Ascending aorta (tissue), 2 donors: ENCODE measurements around the gene FAM170B. TPM values are rescaled to one million over a fixed set of nuclear protein-coding genes. Genes with fewer than 3 reads are reported as not detected.

ENCODE experiments used
- DNase-seq, 2 donors: peaks; one replicate each; pipeline ENCODE4 v3.0.0-alpha.2; 2019; ENCODE audit warnings: low spot score in 2 of 2
- H3K27ac ChIP-seq, 2 donors: fragments of 200-600 bp; sonication (generic); one replicate each; pipeline ENCODE4 v1.5.1; 2016 to 2017; ENCODE audit warnings: mild to moderate bottlenecking in 1 of 2
- H3K27me3 ChIP-seq: fragments of 200-600 bp; sonication (generic); one replicate; pipeline ENCODE4 v1.5.1; 2017
- H3K36me3 ChIP-seq, 2 donors: fragments of 200-600 bp; sonication (generic); one replicate each; pipeline ENCODE4 v1.5.1; 2016
- H3K4me1 ChIP-seq, 2 donors: fragments of 200-600 bp; sonication (generic); one replicate each; pipeline ENCODE4 v1.5.1; 2016 to 2017; ENCODE audit warnings: mild to moderate bottlenecking in 1 of 2
- H3K4me3 ChIP-seq, 2 donors: fragments of 200-600 bp; sonication (generic); one replicate each; pipeline ENCODE4 v1.5.1; 2016 to 2017; ENCODE audit warnings: mild to moderate bottlenecking in 1 of 2
- H3K9me3 ChIP-seq, 2 donors: fragments of 200-600 bp; sonication (generic); one replicate each; pipeline ENCODE4 v1.5.1; 2016
- CTCF ChIP-seq, 3 experiments: fragments of 200-600 bp in 2 of 3; fragments of 450-650 bp in 1 of 3; sonication (generic) in 2 of 3; IDR thresholded peaks; one replicate each; pipeline ENCODE4 v1.5.1; 2016 to 2019; ENCODE audit warnings: antibody characterized with exemption in 3 of 3, mild to moderate bottlenecking in 1 of 3, moderate library complexity in 1 of 3
- intact Hi-C: fragments of 100-400 bp; cut with DNase I; formaldehyde crosslinking; loops from one replicate; pipeline ENCODE4 v1.15.1; 2023
- total RNA-seq: library from RNA; depleted of rRNA; stranded (reverse); fragments of >200 nt; gene quantifications from one replicate; pipeline ENCODE4 v1.1.0, GENCODE V29; 2016

The FAM170B gene
- total RNA-seq, 1 donor from 2014 or later = not detected

GRCh38 chr10:49114718-49115014 is 19.2 kb downstream of the FAM170B start:
- peak overlapping the region; percentile 86 to 87 for H3K4me3 ChIP-seq
- no peaks in the 10 kb centered on the region for H3K36me3 ChIP-seq
- peak overlapping the region; percentile 86 to 94 for H3K27ac ChIP-seq
- no peak for TF ChIP-seq CTCF (IDR thresholded peaks at IDR 0.05)
- H3K9me3 ChIP-seq = no peaks in the 10 kb centered on the region
- H3K4me1 ChIP-seq = peaks cover 13 to 53% of the 10 kb centered on the region in 2 donors
- no peaks in the 10 kb centered on the region for H3K27me3 ChIP-seq
- intact Hi-C loops = loop anchor here (2.0 to 10.0 kb wide), 4 partner anchors 34 to 807 kb away; partner anchors contain the start of genes ERCC6 and MAPK8
- no peak for DNase-seq

GRCh38 chr10:49113741-49114141 is 20.1 kb downstream of the FAM170B start:
- no peak for TF ChIP-seq CTCF (IDR thresholded peaks at IDR 0.05)
- peak overlapping the region; percentile 86 to 94 for H3K27ac ChIP-seq
- intact Hi-C loops = loop anchor here (1.0 to 10.0 kb wide), 5 partner anchors 33 to 806 kb away; partner anchors contain the start of genes ERCC6 and MAPK8
- no peaks in the 10 kb centered on the region for H3K9me3 ChIP-seq
- no peaks in the 10 kb centered on the region for H3K27me3 ChIP-seq
- no peaks in the 10 kb centered on the region for H3K36me3 ChIP-seq
- no peak for DNase-seq
- H3K4me1 ChIP-seq = peaks cover 15 to 62% of the 10 kb centered on the region in 2 donors
- peak overlapping the region; percentile 86 to 87 for H3K4me3 ChIP-seq

GRCh38 chr10:49112851-49113250 is 21.0 kb downstream of the FAM170B start:
- intact Hi-C loops = loop anchor here (1.0 to 10.0 kb wide), 3 partner anchors 132 to 806 kb away; partner anchors contain the start of genes ERCC6 and MAPK8
- peaks cover 20 to 70% of the 10 kb centered on the region in 2 donors for H3K4me1 ChIP-seq

GRCh38 chr10:49112098-49112497 is 21.7 kb downstream of the FAM170B start:
- peak overlapping the region in 1 of 2 donors; percentile 13 for H3K4me3 ChIP-seq
- DNase-seq = no peak
- peak overlapping the region; percentile 86 to 94 for H3K27ac ChIP-seq
- no peaks in the 10 kb centered on the region for H3K36me3 ChIP-seq
- intact Hi-C loops = loop anchor here (5.0 to 10.0 kb wide), 2 partner anchors 423 to 805 kb away; partner anchors contain the start of genes ERCC6 and MAPK8
- no peaks in the 10 kb centered on the region for H3K27me3 ChIP-seq
- H3K9me3 ChIP-seq = no peaks in the 10 kb centered on the region
- no peak for TF ChIP-seq CTCF (IDR thresholded peaks at IDR 0.05)
- H3K4me1 ChIP-seq = peaks cover 26 to 78% of the 10 kb centered on the region in 2 donors

More at GRCh38 chr10:49112851-49113250, 21.0 kb downstream of the FAM170B start:
- peak overlapping the region; percentile 13 to 87 for H3K4me3 ChIP-seq
- no peaks in the 10 kb centered on the region for H3K27me3 ChIP-seq
- TF ChIP-seq CTCF (IDR thresholded peaks at IDR 0.05) = no peak
- H3K9me3 ChIP-seq = no peaks in the 10 kb centered on the region
- DNase-seq = no peak
- no peaks in the 10 kb centered on the region for H3K36me3 ChIP-seq
- peak overlapping the region; percentile 86 to 94 for H3K27ac ChIP-seq

- Histone ChIP-seq H3K4me1 (peaks cover 26 to 86% of the 10 kb centered on the region in 2 donors), H3K4me3 (peak overlapping the region in 1 of 2 donors; percentile 41), H3K36me3 (no peaks in the 10 kb centered on the region), H3K9me3 (no peaks in the 10 kb centered on the region), H3K27ac (peak overlapping the region; percentile 73 to 81), H3K27me3 (no peaks in the 10 kb centered on the region)
- DNase-seq = no peak
- intact Hi-C loops = loop anchor here (5.0 to 10.0 kb wide), 2 partner anchors 423 to 804 kb away; partner anchors contain the start of genes ERCC6 and MAPK8
- TF ChIP-seq CTCF (IDR thresholded peaks at IDR 0.05) = no peak
Measured at GRCh38 chr10:49111320-49111698, 22.5 kb downstream of the FAM170B start.
